GM19240 (cell line): ENCODE results near the gene VARS2.
A peak's percentile ranks its signal among the peaks of the same experiment; 100 is the strongest.
"Not testable (repeated sequence)": the region's sequence is repeated elsewhere in the genome, so short reads cannot be mapped to it uniquely, and the experiment has no call there.

ENCODE experiments used
- DNase-seq: peaks from one replicate; pipeline ENCODE4 v3.0.0; 2011; ENCODE audit warnings: low spot score; ENCODE audit not compliant: insufficient read length

The VARS2 gene

GRCh38 chr6:30914076-30914853, at the start of gene VARS2:
VARS2 (plus strand) TSS chr6:30914238; CDS start chr6:30914837, 599 bp downstream.
- DNase-seq: peak; percentile 96

GRCh38 chr6:30864325-30864724, 49.7 kb upstream of the VARS2 start:
- DNase-seq: no peak

GRCh38 chr6:30869241-30869749, 44.7 kb upstream of the VARS2 start:
- not testable (repeated sequence) for DNase-seq

GRCh38 chr6:30870546-30870945, 43.5 kb upstream of the VARS2 start:
- DNase-seq: no peak

GRCh38 chr6:30871592-30872183, 42.4 kb upstream of the VARS2 start:
- no peak for DNase-seq

- DNase-seq: no peak
These were observed 40.8 kb upstream of the VARS2 start for GRCh38 chr6:30873137-30873640.

GRCh38 chr6:30873795-30874194, 40.2 kb upstream of the VARS2 start:
- DNase-seq: not testable (repeated sequence)

GRCh38 chr6:30875244-30876038, 38.6 kb upstream of the VARS2 start:
- DNase-seq: no peak

- no peak for DNase-seq
These were observed 37.9 kb upstream of the VARS2 start for GRCh38 chr6:30876039-30876730.

- DNase-seq: peak; percentile 51
These were observed 36.4 kb upstream of the VARS2 start for GRCh38 chr6:30877419-30878262.

GRCh38 chr6:30879684-30880427, 34.2 kb upstream of the VARS2 start:
- DNase-seq: no peak

GRCh38 chr6:30880698-30881252, 33.3 kb upstream of the VARS2 start:
- DNase-seq: no peak

GRCh38 chr6:30881392-30882203, 32.4 kb upstream of the VARS2 start:
- DNase-seq: no peak

GRCh38 chr6:30882204-30882758, 31.8 kb upstream of the VARS2 start:
- no peak for DNase-seq

- DNase-seq: peak; percentile 59
These were observed 31.0 kb upstream of the VARS2 start for GRCh38 chr6:30882759-30883684.

- DNase-seq: peak; percentile 55
These were observed 30.1 kb upstream of the VARS2 start, which contains the start of gene DDR1 for GRCh38 chr6:30883685-30884520. DDR1 (plus strand) TSS chr6:30884519; CDS start chr6:30888730, 4,211 bp downstream.
